ENCODE results near the gene NUCKS1. TPM values are rescaled to one million over a fixed set of nuclear protein-coding genes. Genes with fewer than 3 reads are reported as not detected.

The NUCKS1 gene
- polyA plus RNA-seq, 1 of the 3 experiments (the other 2 are of a cell fraction), result 25.4 TPM

GRCh38 chr1:205715628-205716027, 34.4 kb downstream of the NUCKS1 start:
- H3K27ac ChIP-seq (ENCODE audit: low read depth in 2 of 2, low read length in 1 of 2), result no peak overlapping the region; a peak in 1 of 4 replicates
- H3K79me2 ChIP-seq (ENCODE audit: insufficient read depth), result peaks cover 17% of the 10 kb centered on the region; the same call in 1 of the 2 replicates
- DNase-seq, result no peak
- peaks cover 75 to 88% of the 10 kb centered on the region in 2 experiments for H3K36me3 ChIP-seq (replicated peaks in 1 of 2; ENCODE audit: control insufficient read depth in 1 of 2, insufficient read depth in 2 of 2, low read length in 1 of 2)
- no peak overlapping the region for H3K9ac ChIP-seq
- WGBS (ENCODE audit: low lambda C conversion rate), result 94% methylated on average over 5 of the region's 5 CpGs
- TF ChIP-seq EZH2phosphoT487 (IDR thresholded peaks at IDR 0.05; ENCODE audit: borderline replicate concordance, low read depth) (no peak), FOSL2 (IDR thresholded peaks at IDR 0.05; ENCODE audit: borderline replicate concordance, low read depth) (no peak), MEF2A (IDR thresholded peaks at IDR 0.05; ENCODE audit: borderline replicate concordance, low read depth) (no peak), POLR2AphosphoS5 (IDR thresholded peaks at IDR 0.05; ENCODE audit: low read depth, low read length) (no peak), RXRA (IDR thresholded peaks at IDR 0.05; ENCODE audit: borderline replicate concordance, low read depth) (no peak), NFIC (IDR thresholded peaks at IDR 0.05; ENCODE audit: borderline replicate concordance) (no peak), ZBTB33 (IDR thresholded peaks at IDR 0.05; ENCODE audit: borderline replicate concordance, low read depth) (no peak), EP300 (IDR thresholded peaks at IDR 0.05; ENCODE audit: borderline replicate concordance in 1 of 2, low read depth in 1 of 2, low read length in 1 of 2) (no peak), RCOR1 (IDR thresholded peaks at IDR 0.05; ENCODE audit: low read length) (no peak), SIN3A (IDR thresholded peaks at IDR 0.05; ENCODE audit: borderline replicate concordance, low read depth, low read length) (no peak), GATA2 (CRISPR knock-in tag; IDR thresholded peaks at IDR 0.05) (no peak)
- CTCF ChIA-PET, result interaction anchor here (1.1 to 10.0 kb wide), 4 partner anchors 9 to 124 kb away, joined by 5 to 367 read pairs (median 14); no protein-coding TSS in a partner anchor
- H2AFZ ChIP-seq (ENCODE audit: low read depth), result no peak overlapping the region
- POLR2A ChIA-PET, result no interaction called here
- peaks cover under 1% of the 10 kb centered on the region; the same call in 1 of the 2 replicates for H4K20me1 ChIP-seq (ENCODE audit: insufficient read depth)
- H3F3A ChIP-seq (replicated peaks; ENCODE audit: insufficient read depth), result peaks cover 61% of the 10 kb centered on the region
- H3K4me3 ChIP-seq (ENCODE audit: low read depth in 2 of 2, low read length in 1 of 2), result no peak overlapping the region
- H3K9me2 ChIP-seq, result no peaks in the 10 kb centered on the region
- H3K9me3 ChIP-seq, result no peaks in the 10 kb centered on the region
- no peaks in the 10 kb centered on the region for H3K27me3 ChIP-seq (ENCODE audit: insufficient read depth)
- H3K4me2 ChIP-seq, result no peak overlapping the region
- no peaks in the 10 kb centered on the region; a peak in 1 of 4 replicates for H3K4me1 ChIP-seq (ENCODE audit: control insufficient read depth in 1 of 2, insufficient read depth in 2 of 2, low read depth in 1 of 2, low read length in 1 of 2)

- 97% methylated on average over 4 of the region's 4 CpGs for WGBS (ENCODE audit: low lambda C conversion rate)
- Histone ChIP-seq H3K27ac (ENCODE audit: low read depth in 2 of 2, low read length in 1 of 2) (no peak overlapping the region), H3K4me3 (ENCODE audit: low read depth in 2 of 2, low read length in 1 of 2) (no peak overlapping the region), H4K20me1 (ENCODE audit: insufficient read depth) (no peaks in the 10 kb centered on the region; the same call in 1 of the 2 replicates), H3K36me3 (replicated peaks in 1 of 2; ENCODE audit: control insufficient read depth in 1 of 2, insufficient read depth in 2 of 2, low read length in 1 of 2) (peaks cover 75 to 87% of the 10 kb centered on the region in 2 experiments), H2AFZ (ENCODE audit: low read depth) (no peak overlapping the region), H3K4me1 (ENCODE audit: control insufficient read depth in 1 of 2, insufficient read depth in 2 of 2, low read depth in 1 of 2, low read length in 1 of 2) (no peaks in the 10 kb centered on the region; a peak in 1 of 4 replicates), H3K9me2 (no peaks in the 10 kb centered on the region), H3K79me2 (ENCODE audit: insufficient read depth) (peaks cover 11% of the 10 kb centered on the region; the same call in 1 of the 2 replicates), H3K4me2 (no peak overlapping the region), H3K9ac (no peak overlapping the region), H3K27me3 (ENCODE audit: insufficient read depth) (no peaks in the 10 kb centered on the region), H3F3A (replicated peaks; ENCODE audit: insufficient read depth) (peaks cover 61% of the 10 kb centered on the region), H3K9me3 (no peaks in the 10 kb centered on the region)
- CTCF ChIA-PET, result interaction anchor here (1.0 to 10.0 kb wide), 7 partner anchors 10 to 262 kb away, joined by 3 to 367 read pairs (median 9); no protein-coding TSS in a partner anchor
- POLR2A ChIA-PET, result interaction anchor here (0.9 kb wide), 1 partner anchor 60 kb away, joined by 4 read pairs; the partner anchor contains the start of gene RAB29
- TF ChIP-seq CHD2 (IDR thresholded peaks at IDR 0.05; ENCODE audit: low read length, partially characterized antibody) (no peak), TEAD4 (IDR thresholded peaks at IDR 0.05; ENCODE audit: borderline replicate concordance, insufficient read depth) (no peak), FOXM1 (IDR thresholded peaks at IDR 0.05; ENCODE audit: low read depth) (no peak), USF1 (IDR thresholded peaks at IDR 0.05; ENCODE audit: borderline replicate concordance, low read depth) (no peak), MEF2A (IDR thresholded peaks at IDR 0.05; ENCODE audit: borderline replicate concordance, low read depth) (no peak), MXI1 (IDR thresholded peaks at IDR 0.05; ENCODE audit: low read depth, low read length) (no peak), EZH2phosphoT487 (IDR thresholded peaks at IDR 0.05; ENCODE audit: borderline replicate concordance, low read depth) (no peak), GATA2 (CRISPR knock-in tag; IDR thresholded peaks at IDR 0.05) (no peak), RXRA (IDR thresholded peaks at IDR 0.05; ENCODE audit: borderline replicate concordance, low read depth) (no peak), USF2 (IDR thresholded peaks at IDR 0.05; ENCODE audit: borderline replicate concordance, low read depth, low read length) (no peak), SIN3A (IDR thresholded peaks at IDR 0.05; ENCODE audit: borderline replicate concordance, low read depth, low read length) (no peak)
- DNase-seq, result no peak
These were observed 35.1 kb downstream of the NUCKS1 start for GRCh38 chr1:205714906-205715246.
